Endothelial cell (in vitro differentiated cells): ENCODE measurements around the gene CAMLG. TPM values are rescaled to one million over a fixed set of nuclear protein-coding genes. Genes with fewer than 3 reads are reported as not detected.
"Not testable (repeated sequence)": the region's sequence is repeated elsewhere in the genome, so short reads cannot be mapped to it uniquely, and the experiment has no call there.

Experiments
- DNase-seq: peaks from one replicate; pipeline ENCODE4 v3.0.0; 2021; ENCODE audit warnings: low spot score
- H3K27ac Mint-ChIP-seq: one replicate; pipeline ENCODE4 v1.8.0; 2021; ENCODE audit warnings: mixed read lengths, inconsistent platforms; ENCODE audit not compliant: unreplicated experiment
- H3K27me3 Mint-ChIP-seq: one replicate; pipeline ENCODE4 v1.8.0; 2021; ENCODE audit warnings: mild to moderate bottlenecking, moderate library complexity, mixed read lengths, inconsistent platforms; ENCODE audit not compliant: unreplicated experiment
- H3K36me3 Mint-ChIP-seq: one replicate; pipeline ENCODE4 v1.8.0; 2021; ENCODE audit warnings: mild to moderate bottlenecking, low read depth, mixed read lengths, inconsistent platforms; ENCODE audit not compliant: unreplicated experiment
- H3K4me1 Mint-ChIP-seq: one replicate; pipeline ENCODE4 v1.8.0; 2021; ENCODE audit warnings: mild to moderate bottlenecking, mixed read lengths, inconsistent platforms; ENCODE audit not compliant: unreplicated experiment
- H3K4me3 Mint-ChIP-seq: one replicate; pipeline ENCODE4 v1.8.0; 2021; ENCODE audit warnings: mild to moderate bottlenecking, mixed read lengths, inconsistent platforms; ENCODE audit not compliant: unreplicated experiment
- H3K9me3 Mint-ChIP-seq: one replicate; pipeline ENCODE4 v1.8.0; 2021; ENCODE audit warnings: mixed read lengths, inconsistent platforms; ENCODE audit not compliant: unreplicated experiment
- total RNA-seq: library from RNA; stranded (reverse); fragmentation: NEBNext Ultra II Directional; extraction: Animal tissue kit (Norgen Biotek cat#: 25700); gene quantifications from one replicate; pipeline ENCODE4 v1.2.1, GENCODE V29; 2021; ENCODE audit not compliant: unreplicated experiment
- TF ChIP-seq, protein P1 (sequence below): fragments of 200-600 bp; sonication (generic); IDR thresholded peaks from one replicate; pipeline ENCODE4 v1.5.0; 2021; ENCODE audit warnings: antibody characterized with exemption; ENCODE audit not compliant: unreplicated experiment

CAMLG gene
- total RNA-seq, 1 donor from 2014 or later, result 35.6 TPM

DNA sequence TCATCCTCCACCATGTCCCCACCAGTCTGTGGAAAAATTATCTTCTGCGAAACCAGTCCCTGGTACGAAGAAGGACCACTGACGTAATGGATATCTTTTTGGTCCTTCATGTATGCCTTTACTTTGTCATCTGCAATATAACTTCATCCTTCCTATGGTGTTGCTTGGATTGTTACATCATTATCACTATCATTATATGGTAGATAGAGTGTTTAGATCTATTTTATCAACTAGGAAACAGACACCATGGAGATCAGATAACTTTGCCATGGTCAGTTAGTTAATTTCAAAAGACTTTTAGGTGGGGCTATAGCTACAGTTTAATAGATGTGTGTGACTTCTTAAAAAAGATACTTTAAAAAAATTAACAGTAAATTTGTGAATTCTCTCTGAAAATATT is 23.8 kb upstream of the CAMLG start:
- Mint-ChIP-seq H3K4me3 (no peak overlapping the region), H3K27ac (no peak overlapping the region), H3K27me3 (no peaks in the 10 kb centered on the region), H3K4me1 (no peaks in the 10 kb centered on the region), H3K9me3 (no peaks in the 10 kb centered on the region), H3K36me3 (peaks cover 9% of the 10 kb centered on the region)
- DNase-seq, result no peak
- TF ChIP-seq, protein P1, sequence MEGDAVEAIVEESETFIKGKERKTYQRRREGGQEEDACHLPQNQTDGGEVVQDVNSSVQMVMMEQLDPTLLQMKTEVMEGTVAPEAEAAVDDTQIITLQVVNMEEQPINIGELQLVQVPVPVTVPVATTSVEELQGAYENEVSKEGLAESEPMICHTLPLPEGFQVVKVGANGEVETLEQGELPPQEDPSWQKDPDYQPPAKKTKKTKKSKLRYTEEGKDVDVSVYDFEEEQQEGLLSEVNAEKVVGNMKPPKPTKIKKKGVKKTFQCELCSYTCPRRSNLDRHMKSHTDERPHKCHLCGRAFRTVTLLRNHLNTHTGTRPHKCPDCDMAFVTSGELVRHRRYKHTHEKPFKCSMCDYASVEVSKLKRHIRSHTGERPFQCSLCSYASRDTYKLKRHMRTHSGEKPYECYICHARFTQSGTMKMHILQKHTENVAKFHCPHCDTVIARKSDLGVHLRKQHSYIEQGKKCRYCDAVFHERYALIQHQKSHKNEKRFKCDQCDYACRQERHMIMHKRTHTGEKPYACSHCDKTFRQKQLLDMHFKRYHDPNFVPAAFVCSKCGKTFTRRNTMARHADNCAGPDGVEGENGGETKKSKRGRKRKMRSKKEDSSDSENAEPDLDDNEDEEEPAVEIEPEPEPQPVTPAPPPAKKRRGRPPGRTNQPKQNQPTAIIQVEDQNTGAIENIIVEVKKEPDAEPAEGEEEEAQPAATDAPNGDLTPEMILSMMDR, result no peak

- not testable (repeated sequence) for H3K4me3 Mint-ChIP-seq, DNase-seq, H3K27me3 Mint-ChIP-seq, H3K27ac Mint-ChIP-seq, H3K36me3 Mint-ChIP-seq, H3K9me3 Mint-ChIP-seq, H3K4me1 Mint-ChIP-seq
Measured at GRCh38 chr5:134715466-134715865, 22.9 kb upstream of the CAMLG start.

- H3K36me3 Mint-ChIP-seq, result no peaks in the 10 kb centered on the region
- no peak overlapping the region for H3K27ac Mint-ChIP-seq
- no peaks in the 10 kb centered on the region for H3K9me3 Mint-ChIP-seq
- no peaks in the 10 kb centered on the region for H3K4me1 Mint-ChIP-seq
- TF ChIP-seq, protein P1, result no peak
- H3K4me3 Mint-ChIP-seq, result no peak overlapping the region
- H3K27me3 Mint-ChIP-seq, result no peaks in the 10 kb centered on the region
- DNase-seq, result no peak
Measured at GRCh38 chr5:134724872-134725271, 13.5 kb upstream of the CAMLG start.

DNA sequence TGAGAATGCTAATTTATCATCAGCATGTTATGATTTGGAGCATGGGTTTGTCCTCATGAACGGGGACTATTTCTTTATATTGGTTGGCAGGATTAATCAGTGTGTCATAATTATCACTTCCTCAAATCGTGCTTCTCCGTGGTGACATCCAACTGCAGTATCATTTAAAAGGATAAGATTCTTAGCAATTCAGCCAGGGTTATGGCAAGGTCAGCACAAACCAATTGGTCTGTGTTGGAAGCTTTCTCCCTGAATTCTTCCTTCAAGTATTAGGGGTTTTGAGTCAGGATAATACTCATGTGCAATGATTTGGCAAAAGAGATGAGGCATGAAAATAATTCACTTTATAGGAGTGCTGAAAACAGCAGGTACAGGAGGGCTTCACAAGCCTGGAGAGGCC is 5.5 kb upstream of the CAMLG start:
- no peaks in the 10 kb centered on the region for H3K36me3 Mint-ChIP-seq
- peaks cover 2% of the 10 kb centered on the region for H3K27me3 Mint-ChIP-seq
- no peak overlapping the region for H3K27ac Mint-ChIP-seq
- H3K9me3 Mint-ChIP-seq, result no peaks in the 10 kb centered on the region
- DNase-seq, result no peak
- TF ChIP-seq, protein P1, result no peak
- H3K4me3 Mint-ChIP-seq, result no peak overlapping the region
- H3K4me1 Mint-ChIP-seq, result no peaks in the 10 kb centered on the region

DNA sequence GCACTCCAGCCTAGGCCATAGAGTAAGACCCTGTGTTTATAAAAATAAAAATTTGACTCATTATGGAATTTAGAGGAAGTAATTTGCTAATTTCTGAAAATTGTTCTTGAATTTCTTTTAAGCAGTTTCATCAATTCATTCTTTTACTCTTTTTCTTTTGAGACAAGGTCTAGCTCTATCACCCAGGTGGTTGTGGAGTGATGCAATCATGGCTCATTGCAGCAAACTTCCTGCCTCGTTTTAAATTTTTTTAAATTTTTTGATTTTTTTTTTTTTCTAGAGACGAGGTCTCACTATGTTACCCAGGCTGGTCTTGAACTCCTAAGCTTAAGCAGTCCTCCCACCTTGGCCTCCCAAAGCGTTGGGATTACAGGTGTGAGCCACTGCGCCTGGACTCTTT is 3.1 kb upstream of the CAMLG start:
- peaks cover 6% of the 10 kb centered on the region for H3K27me3 Mint-ChIP-seq
- TF ChIP-seq, protein P1, result no peak
- peaks cover 13% of the 10 kb centered on the region for H3K4me1 Mint-ChIP-seq
- no peak for DNase-seq
- peaks cover 8% of the 10 kb centered on the region for H3K36me3 Mint-ChIP-seq
- H3K9me3 Mint-ChIP-seq, result no peaks in the 10 kb centered on the region
- no peak overlapping the region for H3K4me3 Mint-ChIP-seq
- no peak overlapping the region for H3K27ac Mint-ChIP-seq
